IMR-90 (cell line): ENCODE data around the gene MAT2A. TPM values are rescaled to one million over a fixed set of nuclear protein-coding genes. Genes with fewer than 3 reads are reported as not detected.

Experiments used
- ATAC-seq: fragments of 200-7000 bp; cut with Tn5 transposase; 2 replicates; pipeline ENCODE4 v1.9.1; 2020; ENCODE audit warnings: low read depth, mild to moderate bottlenecking, moderate library complexity
- BruUV-seq: library from RNA; stranded (reverse); fragments of 400-500 nt; replicated peaks from 2 replicates; lab custom pipeline; 2021; lab: Mats Ljungman, UMichigan
- CTCF ChIA-PET: fragments of 300-600 bp; formaldehyde crosslinking; extraction: SDS; loops from one replicate; lab custom pipeline; 2021; ENCODE audit warnings: antibody characterized with exemption; lab: Yijun Ruan, JAX
- POLR2A ChIA-PET: fragments of 300-600 bp; sonication (Branson Sonifier 250); formaldehyde crosslinking; loops from one replicate; lab custom pipeline; 2022; ENCODE audit warnings: antibody characterized with exemption; ENCODE audit not compliant: unreplicated experiment; lab: Charles Lee
- DNase-seq: peaks from one replicate; pipeline ENCODE4 v3.0.0; 2013
- H2AFZ ChIP-seq: replicated peaks from 2 replicates; pipeline ENCODE3; 2013; ENCODE audit warnings: low read length, mild to moderate bottlenecking; ENCODE audit not compliant: poor library complexity
- H2AK5ac ChIP-seq: 2 replicates; pipeline ENCODE4 v1.6.1; 2013; ENCODE audit warnings: low read depth, low read length, inconsistent platforms
- H2AK9ac ChIP-seq: replicated peaks from 2 replicates; pipeline ENCODE3; 2013; ENCODE audit warnings: mild to moderate bottlenecking, low read depth, low read length, moderate library complexity; ENCODE audit not compliant: poor library complexity
- H2BK120ac ChIP-seq: 2 replicates; pipeline ENCODE4 v1.6.1; 2013; ENCODE audit warnings: low read depth, low read length, inconsistent platforms
- H2BK15ac ChIP-seq: 3 replicates; pipeline ENCODE4 v1.6.1; 2013; ENCODE audit warnings: low read depth, low read length, inconsistent platforms
- H2BK20ac ChIP-seq: 2 replicates; pipeline ENCODE4 v1.6.1; 2013; ENCODE audit warnings: low read depth, mild to moderate bottlenecking, inconsistent platforms, low read length, moderate library complexity
- H2BK5ac ChIP-seq: 2 replicates; pipeline ENCODE4 v1.6.1; 2013; ENCODE audit warnings: mild to moderate bottlenecking, low read depth, low read length, inconsistent platforms; ENCODE audit not compliant: poor library complexity, severe bottlenecking
- H3K14ac ChIP-seq: replicated peaks from 2 replicates; pipeline ENCODE4 v1.6.1; 2013; ENCODE audit warnings: low read depth, low read length, inconsistent platforms
- H3K18ac ChIP-seq: 2 replicates; pipeline ENCODE4 v1.6.1; 2013; ENCODE audit warnings: low read depth, low read length, control low read depth
- H3K23ac ChIP-seq: 2 replicates; pipeline ENCODE4 v1.6.1; 2013; ENCODE audit warnings: low read depth, low read length, inconsistent platforms
- H3K27ac ChIP-seq: 2 replicates; pipeline ENCODE4 v1.5.1; 2013; ENCODE audit warnings: mild to moderate bottlenecking, control low read depth, low read length; ENCODE audit not compliant: insufficient read depth
- H3K27me3 ChIP-seq: 2 replicates; pipeline ENCODE4 v1.6.1; 2013; ENCODE audit warnings: low read length; ENCODE audit not compliant: control insufficient read depth, insufficient read depth
- H3K36me3 ChIP-seq: 2 replicates; pipeline ENCODE4 v1.6.1; 2013; ENCODE audit warnings: low read length, mixed read lengths; ENCODE audit not compliant: control insufficient read depth, insufficient read depth
- H3K4ac ChIP-seq: 2 replicates; pipeline ENCODE4 v1.6.1; 2013; ENCODE audit warnings: low read depth, low read length, inconsistent platforms
- H3K4me1 ChIP-seq: 2 replicates; pipeline ENCODE4 v1.6.1; 2013; ENCODE audit warnings: low read length, mixed read lengths; ENCODE audit not compliant: control insufficient read depth, insufficient read depth
- H3K4me2 ChIP-seq: 2 replicates; pipeline ENCODE4 v1.6.1; 2013; ENCODE audit warnings: low read depth, mild to moderate bottlenecking, control low read depth, low read length, moderate library complexity
- H3K4me3 ChIP-seq: 2 replicates; pipeline ENCODE4 v1.5.1; 2013; ENCODE audit warnings: low read depth, mild to moderate bottlenecking, control low read depth, low read length, moderate library complexity; ENCODE audit not compliant: insufficient read depth
- H3K56ac ChIP-seq: 2 replicates; pipeline ENCODE4 v1.6.1; 2013; ENCODE audit warnings: low read length, inconsistent platforms; ENCODE audit not compliant: insufficient read depth; ENCODE audit errors: extremely low read depth
- H3K79me1 ChIP-seq, 2 experiments: 2 replicates each; pipeline ENCODE4 v1.6.1; 2013; ENCODE audit warnings: low read length in 2 of 2, inconsistent platforms in 1 of 2, low read depth in 1 of 2
- H3K9ac ChIP-seq: 2 replicates; pipeline ENCODE4 v1.6.1; 2013; ENCODE audit warnings: low read depth, low read length, control low read depth
- H3K9me1 ChIP-seq: 2 replicates; pipeline ENCODE4 v1.6.1; 2013; ENCODE audit warnings: low read length, inconsistent platforms; ENCODE audit not compliant: insufficient read depth
- H3K9me3 ChIP-seq: 2 replicates; pipeline ENCODE4 v1.6.1; 2013; ENCODE audit warnings: low read length; ENCODE audit not compliant: control insufficient read depth, insufficient read depth
- H4K20me1 ChIP-seq: 2 replicates; pipeline ENCODE4 v1.6.1; 2013; ENCODE audit warnings: low read length, inconsistent platforms; ENCODE audit not compliant: insufficient read depth
- H4K5ac ChIP-seq: 2 replicates; pipeline ENCODE4 v1.6.1; 2013; ENCODE audit warnings: mild to moderate bottlenecking, low read depth, low read length, control low read depth
- H4K8ac ChIP-seq, 2 experiments: 2 replicates each; pipeline ENCODE4 v1.6.1; 2013; ENCODE audit warnings: low read depth in 2 of 2, low read length in 2 of 2, control low read depth in 1 of 2, inconsistent platforms in 1 of 2
- H4K91ac ChIP-seq: 2 replicates; pipeline ENCODE4 v1.6.1; 2013; ENCODE audit warnings: low read depth, low read length, inconsistent platforms; ENCODE audit not compliant: insufficient read depth
- CEBPB ChIP-seq: IDR thresholded peaks from 2 replicates; pipeline ENCODE4 v1.6.1; 2012; ENCODE audit warnings: low read depth, low read length, improper control_type of control experiment
- CHD1 ChIP-seq: IDR thresholded peaks from 2 replicates; pipeline ENCODE4 v1.6.1; 2012; ENCODE audit warnings: low read depth, low read length, improper control_type of control experiment
- CTCF ChIP-seq: conservative IDR thresholded peaks from 2 replicates; pipeline ENCODE4 v1.5.1; 2012; ENCODE audit warnings: mild to moderate bottlenecking, low read depth, low read length, improper control_type of control experiment
- ELK1 ChIP-seq: fragments of 150-350 bp; IDR thresholded peaks from 2 replicates; pipeline ENCODE4 v1.6.1; 2016; ENCODE audit warnings: low read depth, mild to moderate bottlenecking, low read length, moderate library complexity, borderline replicate concordance
- FOS ChIP-seq: fragments of 150-350 bp; IDR thresholded peaks from 2 replicates; pipeline ENCODE4 v1.6.1; 2016; ENCODE audit warnings: low read depth, low read length
- MAFK ChIP-seq: IDR thresholded peaks from 2 replicates; pipeline ENCODE4 v1.6.1; 2012; ENCODE audit warnings: low read depth, low read length, improper control_type of control experiment
- MAZ ChIP-seq: IDR thresholded peaks from 2 replicates; pipeline ENCODE4 v1.6.1; 2012; ENCODE audit warnings: low read depth, mild to moderate bottlenecking, low read length, improper control_type of control experiment, moderate library complexity, borderline replicate concordance
- MXI1 ChIP-seq: IDR thresholded peaks from 2 replicates; pipeline ENCODE4 v1.6.1; 2012; ENCODE audit warnings: low read depth, mild to moderate bottlenecking, low read length, moderate library complexity, borderline replicate concordance
- NFE2L2 ChIP-seq: fragments of 150-350 bp; IDR thresholded peaks from 2 replicates; pipeline ENCODE4 v1.6.1; 2016; ENCODE audit warnings: low read depth, mild to moderate bottlenecking, low read length
- POLR2A ChIP-seq: IDR thresholded peaks from 2 replicates; pipeline ENCODE4 v1.6.1; 2012; ENCODE audit warnings: mild to moderate bottlenecking, low read depth, low read length
- RAD21 ChIP-seq: IDR thresholded peaks from 2 replicates; pipeline ENCODE4 v1.6.1; 2012; ENCODE audit warnings: low read length, improper control_type of control experiment
- RCOR1 ChIP-seq: IDR thresholded peaks from 2 replicates; pipeline ENCODE4 v1.6.1; 2012; ENCODE audit warnings: mild to moderate bottlenecking, low read length, improper control_type of control experiment; ENCODE audit not compliant: insufficient replicate concordance
- RFX5 ChIP-seq: IDR thresholded peaks from 2 replicates; pipeline ENCODE4 v1.8.0; 2012; ENCODE audit warnings: low read depth, mild to moderate bottlenecking, low read length, moderate library complexity
- SMC3 ChIP-seq: fragments of 150-350 bp; IDR thresholded peaks from 2 replicates; pipeline ENCODE4 v1.6.1; 2016; ENCODE audit warnings: low read depth, mild to moderate bottlenecking, antibody characterized with exemption, low read length, moderate library complexity
- USF2 ChIP-seq: fragments of 150-350 bp; IDR thresholded peaks from 2 replicates; pipeline ENCODE4 v1.6.1; 2017; ENCODE audit warnings: mild to moderate bottlenecking, antibody characterized with exemption, low read length, low read depth
- WGBS, 2 experiments: methylation state at CpG; one replicate each; pipeline versions ENCODE4 v1.1.5 to v1.1.7; 2013; ENCODE audit warnings: missing lambda C conversion rate in 2 of 2; ENCODE audit not compliant: insufficient read length in 1 of 2; ENCODE audit errors: extremely low coverage in 2 of 2; 5-methylcytosine and 5-hydroxymethylcytosine counted together
- dilution Hi-C: fragments of 300-500 bp; cut with HindIII; formaldehyde crosslinking; loops from one replicate; pipeline ENCODE4 v1.14.3; 2018; ENCODE audit warnings: low sequenced_read_pairs; ENCODE audit not compliant: unreplicated experiment
- in situ Hi-C: fragments of 300-500 bp; cut with MboI; formaldehyde crosslinking; loops from 3 replicates; pipeline ENCODE4 v1.14.3; 2019; ENCODE audit warnings: low sequenced_read_pairs, inconsistent platforms, mixed read lengths
- intact Hi-C: fragments of 100-400 bp; cut with micrococcal nuclease; formaldehyde crosslinking; loops from 2 replicates; pipeline ENCODE4 v1.10.0; 2022
- polyA plus RNA-seq, 3 experiments: library from polyadenylated mRNA; depleted of rRNA; stranded (reverse); fragments of >200 nt; gene quantifications; 2 replicates each; pipeline ENCODE4 v1.2.3, GENCODE V29; 2012; ENCODE audit warnings: low replicate concordance in 1 of 3
- total RNA-seq: library from RNA; depleted of rRNA; stranded (reverse); fragments of >200 nt; gene quantifications from 2 replicates; pipeline ENCODE4 v1.2.3, GENCODE V29; 2012

Gene MAT2A
- total and polyA plus RNA-seq, 2 of the 4 experiments (the other 2 are of a cell fraction), result 94.1 to 223 TPM

GRCh38 chr2:85542777-85543176 is 3.8 kb downstream of the MAT2A start:
- TF ChIP-seq SMC3, result no peak
- no peak for TF ChIP-seq NFE2L2
- no peak for TF ChIP-seq MAZ
- TF ChIP-seq RAD21, result no peak
- no peak for TF ChIP-seq CTCF
- TF ChIP-seq RFX5, result no peak
- TF ChIP-seq CHD1, result no peak
- no peak for TF ChIP-seq MAFK
- TF ChIP-seq USF2, result no peak
- no peak for TF ChIP-seq CEBPB
- no peak for TF ChIP-seq MXI1
- no peak for TF ChIP-seq FOS
- no peak for TF ChIP-seq ELK1
- TF ChIP-seq RCOR1, result no peak
- no peak; the same call in 1 of the 2 replicates for TF ChIP-seq POLR2A
- BruUV-seq, result no TSS peak
- no peak overlapping the region for H2BK20ac ChIP-seq
- H3K14ac ChIP-seq, result no peak overlapping the region
- H4K5ac ChIP-seq, result no peak overlapping the region
- peaks cover 76% of the 10 kb centered on the region for H4K20me1 ChIP-seq
- CTCF ChIA-PET, result interaction anchor here (1.2 kb wide), 1 partner anchor 122 kb away, joined by 4 read pairs; no protein-coding TSS in a partner anchor
- dilution Hi-C loops, result no loop called here
- in situ Hi-C loops, result no loop called here
- H3K4me2 ChIP-seq, result no peak overlapping the region
- no peak overlapping the region for H2AFZ ChIP-seq
- H3K4ac ChIP-seq, result no peak overlapping the region
- H2BK15ac ChIP-seq, result no peak overlapping the region
- no peak overlapping the region for H3K27ac ChIP-seq
- H2BK120ac ChIP-seq, result no peak overlapping the region
- H3K27me3 ChIP-seq, result no peaks in the 10 kb centered on the region
- H3K9ac ChIP-seq, result no peak overlapping the region
- H3K9me1 ChIP-seq, result 0 out of 2 replicates have a peak, but pooled peaks cover 6% of the 10 kb centered on the region
- H3K36me3 ChIP-seq, result peaks cover 36% of the 10 kb centered on the region
- no peak overlapping the region for H4K8ac ChIP-seq
- no peak overlapping the region for H2AK5ac ChIP-seq
- H3K4me1 ChIP-seq, result peaks cover 4% of the 10 kb centered on the region
- peak overlapping the region; percentile 52 for H3K23ac ChIP-seq
- POLR2A ChIA-PET, result no interaction called here
- H2AK9ac ChIP-seq, result no peak overlapping the region
- H2BK5ac ChIP-seq, result no peak overlapping the region
- DNase-seq (no peak), ATAC-seq (no peak)
- H4K91ac ChIP-seq, result no peak overlapping the region
- peaks cover 12 to 46% of the 10 kb centered on the region in 2 experiments for H3K79me1 ChIP-seq
- no peak overlapping the region for H3K56ac ChIP-seq
- WGBS, 2 experiments, result no CpG with 5 or more reads among the region's 4 CpGs
- intact Hi-C loops, result no loop called here
- H3K4me3 ChIP-seq, result no peak overlapping the region
- no peak overlapping the region for H3K18ac ChIP-seq
- H3K9me3 ChIP-seq, result no peaks in the 10 kb centered on the region
